A673 (cell line): Measurements from ENCODE around the gene ZBTB47. TPM values are rescaled to one million over a fixed set of nuclear protein-coding genes. Genes with fewer than 3 reads are reported as not detected.

Experiments used
- BruUV-seq: library from RNA; stranded (reverse); fragments of 400-500 nt; replicated peaks from 2 replicates; lab custom pipeline; 2021; lab: Mats Ljungman, UMichigan
- CTCF ChIA-PET: fragments of 300-600 bp; sonication (Branson Sonifier 250); formaldehyde crosslinking; loops from one replicate; lab custom pipeline; 2022; ENCODE audit warnings: antibody characterized with exemption; lab: Charles Lee
- POLR2A ChIA-PET: fragments of 300-600 bp; sonication (Branson Sonifier 250); formaldehyde crosslinking; loops from one replicate; lab custom pipeline; 2022; ENCODE audit warnings: antibody characterized with exemption; ENCODE audit not compliant: low non-redundant PET; lab: Charles Lee
- DNase-seq: peaks from one replicate; pipeline ENCODE4 v3.0.0-alpha.2; 2015; ENCODE audit warnings: low spot score
- H3K27ac ChIP-seq: fragments of 200-600 bp; sonication (generic); 2 replicates; pipeline ENCODE4 v1.5.1; 2016; ENCODE audit warnings: mixed run types, low read depth, mild to moderate bottlenecking, mixed read lengths, antibody characterized with exemption, low read length; ENCODE audit not compliant: poor library complexity, severe bottlenecking
- H3K27me3 ChIP-seq: fragments of 200-600 bp; sonication (generic); replicated peaks from 2 replicates; pipeline ENCODE4 v1.6.1; 2017; ENCODE audit warnings: mixed run types, low read depth, mild to moderate bottlenecking, mixed read lengths, antibody characterized with exemption, low read length; ENCODE audit not compliant: insufficient read depth, poor library complexity
- H3K36me3 ChIP-seq: fragments of 200-600 bp; sonication (generic); 2 replicates; pipeline ENCODE4 v1.6.1; 2016; ENCODE audit warnings: mixed run types, mild to moderate bottlenecking, mixed read lengths, antibody characterized with exemption, low read length; ENCODE audit not compliant: insufficient read depth, poor library complexity, severe bottlenecking
- H3K4me1 ChIP-seq: fragments of 200-600 bp; sonication (generic); 2 replicates; pipeline ENCODE4 v1.6.1; 2017; ENCODE audit warnings: mixed run types, mild to moderate bottlenecking, mixed read lengths, antibody characterized with exemption, low read length; ENCODE audit not compliant: insufficient read depth, poor library complexity, severe bottlenecking
- H3K4me3 ChIP-seq: fragments of 200-600 bp; sonication (generic); 2 replicates; pipeline ENCODE4 v1.5.1; 2016; ENCODE audit warnings: low read depth, mixed run types, mild to moderate bottlenecking, mixed read lengths, low read length; ENCODE audit not compliant: poor library complexity, severe bottlenecking
- H3K9me3 ChIP-seq: fragments of 200-600 bp; sonication (generic); 2 replicates; pipeline ENCODE4 v1.6.1; 2016; ENCODE audit warnings: mixed run types, low read depth, mild to moderate bottlenecking, mixed read lengths, antibody characterized with exemption, low read length; ENCODE audit not compliant: poor library complexity, severe bottlenecking
- CTCF ChIP-seq: fragments of 300-800, 200-600 bp; sonication (generic); conservative IDR thresholded peaks from 2 replicates; pipeline ENCODE4 v1.5.1; 2017; ENCODE audit warnings: low read depth, mild to moderate bottlenecking, antibody characterized with exemption, low read length, moderate library complexity, mixed read lengths
- EZH2 ChIP-seq: fragments of 200-600 bp; sonication (generic); IDR thresholded peaks from 2 replicates; pipeline ENCODE4 v1.6.1; 2017; ENCODE audit warnings: borderline replicate concordance, low read depth, mild to moderate bottlenecking, mixed read lengths, antibody characterized with exemption, low read length; ENCODE audit not compliant: poor library complexity, severe bottlenecking
- intact Hi-C: fragments of 100-400 bp; cut with micrococcal nuclease; formaldehyde crosslinking; loops from one replicate; pipeline ENCODE4 v1.10.0; 2022; ENCODE audit not compliant: unreplicated experiment
- total RNA-seq: library from RNA; stranded (reverse); gene quantifications from 2 replicates; pipeline ENCODE4 v1.2.3, GENCODE V29; 2021

Gene ZBTB47
- total RNA-seq, 1 experiment from 2014 or later: 4.4 TPM

GRCh38 chr3:42675909-42676308 lies 22.4 kb downstream of the ZBTB47 start:
- H3K36me3 ChIP-seq: no peaks in the 10 kb centered on the region
- ChIA-PET CTCF (no interaction called here), POLR2A (no interaction called here)
- no peak for DNase-seq
- BruUV-seq: no TSS peak
- TF ChIP-seq EZH2 (no peak), CTCF (no peak)
- H3K27ac ChIP-seq: no peak overlapping the region
- H3K9me3 ChIP-seq: no peaks in the 10 kb centered on the region
- no peaks in the 10 kb centered on the region for H3K4me1 ChIP-seq
- H3K4me3 ChIP-seq: no peak overlapping the region
- H3K27me3 ChIP-seq: no peaks in the 10 kb centered on the region
- intact Hi-C loops: no loop called here

- H3K4me3 ChIP-seq: no peak overlapping the region
- H3K36me3 ChIP-seq: no peaks in the 10 kb centered on the region
- H3K27ac ChIP-seq: no peak overlapping the region
- intact Hi-C loops: no loop called here
- no peaks in the 10 kb centered on the region for H3K9me3 ChIP-seq
- H3K4me1 ChIP-seq: no peaks in the 10 kb centered on the region
- H3K27me3 ChIP-seq: no peaks in the 10 kb centered on the region
- no peak for TF ChIP-seq CTCF
- TF ChIP-seq EZH2: no peak
- BruUV-seq: no TSS peak
- CTCF ChIA-PET: no interaction called here
- DNase-seq: no peak
- POLR2A ChIA-PET: no interaction called here
These were observed 24.9 kb downstream of the ZBTB47 start for GRCh38 chr3:42678447-42678846.

- intact Hi-C loops: no loop called here
- no peak overlapping the region for H3K27ac ChIP-seq
- no peaks in the 10 kb centered on the region for H3K36me3 ChIP-seq
- no peaks in the 10 kb centered on the region for H3K9me3 ChIP-seq
- ChIA-PET POLR2A (no interaction called here), CTCF (no interaction called here)
- no peak overlapping the region for H3K4me3 ChIP-seq
- BruUV-seq: no TSS peak
- TF ChIP-seq CTCF (no peak), EZH2 (no peak)
- no peaks in the 10 kb centered on the region for H3K4me1 ChIP-seq
- DNase-seq: no peak
- no peaks in the 10 kb centered on the region for H3K27me3 ChIP-seq
These were observed 26.8 kb downstream of the ZBTB47 start for GRCh38 chr3:42680271-42680670.
